ENCODE results near the gene NSUN7.
"Not testable (repeated sequence)": the region's sequence is repeated elsewhere in the genome, so short reads cannot be mapped to it uniquely, and the experiment has no call there.

NSUN7 gene, protein sequence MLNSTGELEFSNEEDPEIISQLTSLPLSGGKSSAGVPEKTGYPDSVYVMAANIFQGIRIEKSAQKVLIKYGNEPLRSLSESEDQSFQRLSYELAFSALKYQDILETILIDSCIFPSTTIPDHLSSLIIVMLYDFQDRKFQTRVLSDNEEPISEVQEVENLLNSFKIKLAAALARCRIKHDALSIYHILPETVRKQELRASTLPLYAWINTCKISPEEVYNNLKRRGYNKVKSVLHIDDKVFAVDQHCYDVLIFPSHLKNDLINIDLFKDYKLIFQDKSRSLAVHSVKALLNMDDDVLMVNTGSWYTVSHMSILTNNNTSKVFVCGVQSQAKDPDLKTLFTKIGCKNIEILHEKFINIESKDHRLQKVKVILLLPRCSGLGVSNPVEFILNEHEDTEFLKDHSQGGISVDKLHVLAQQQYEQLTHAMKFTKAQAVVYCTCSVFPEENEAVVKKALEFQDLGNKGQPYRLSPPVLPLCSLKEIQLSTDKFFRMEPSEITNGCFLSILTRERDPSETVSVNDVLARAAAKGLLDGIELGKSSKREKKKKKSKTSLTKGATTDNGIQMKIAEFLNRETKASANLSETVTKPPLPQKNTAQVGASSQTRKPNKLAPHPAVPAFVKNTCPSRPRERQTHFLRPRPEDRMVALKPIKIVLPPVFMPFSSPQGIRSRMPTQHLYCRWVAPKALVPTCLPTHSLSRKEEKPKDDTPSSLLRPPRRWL

DNA sequence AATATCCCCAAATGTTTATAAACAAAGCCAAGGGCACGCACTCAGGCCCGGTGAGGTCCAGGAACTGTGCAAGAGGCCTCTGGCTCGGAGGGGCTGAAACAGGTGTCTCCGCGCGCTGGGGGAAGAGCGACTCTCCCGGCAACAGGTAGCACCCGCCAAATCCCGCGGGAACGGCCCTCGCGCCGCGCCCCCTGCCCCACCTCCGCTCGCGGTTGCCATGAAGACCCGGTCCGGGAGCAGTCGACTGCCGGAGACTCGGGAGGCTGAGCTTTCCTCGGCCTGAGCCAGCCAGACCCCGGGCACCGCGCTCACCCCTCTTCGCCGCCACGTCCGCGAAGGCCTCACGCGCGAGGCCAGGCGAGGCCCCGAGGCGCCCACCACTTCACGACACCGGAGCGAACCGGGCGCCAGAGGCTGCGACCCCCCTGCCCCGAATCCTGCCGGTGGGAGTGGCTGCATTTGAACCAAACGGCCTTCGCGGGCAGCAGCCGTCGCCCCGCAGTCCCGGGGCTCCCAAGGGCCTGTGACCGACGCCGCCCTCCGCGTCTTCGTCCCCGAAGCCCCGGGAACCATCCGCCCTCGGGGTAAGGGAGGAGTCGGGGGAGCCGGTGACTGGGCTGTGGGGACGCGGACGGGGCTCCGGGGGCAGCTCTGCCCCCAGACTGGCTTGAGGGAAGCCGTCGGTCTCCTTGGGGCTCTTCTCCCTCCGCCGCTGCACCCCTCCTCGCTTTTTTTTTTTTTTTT is at the start of gene NSUN7:
TSS of gene NSUN7 (plus strand) at position 239 of the 744 bp plus-strand sequence. CDS start 739 bp downstream, outside the sequence.
- no peak for DNase-seq

- no peak for DNase-seq
These were observed 47.5 kb upstream of the NSUN7 start for GRCh38 chr4:40702137-40702799.

DNA sequence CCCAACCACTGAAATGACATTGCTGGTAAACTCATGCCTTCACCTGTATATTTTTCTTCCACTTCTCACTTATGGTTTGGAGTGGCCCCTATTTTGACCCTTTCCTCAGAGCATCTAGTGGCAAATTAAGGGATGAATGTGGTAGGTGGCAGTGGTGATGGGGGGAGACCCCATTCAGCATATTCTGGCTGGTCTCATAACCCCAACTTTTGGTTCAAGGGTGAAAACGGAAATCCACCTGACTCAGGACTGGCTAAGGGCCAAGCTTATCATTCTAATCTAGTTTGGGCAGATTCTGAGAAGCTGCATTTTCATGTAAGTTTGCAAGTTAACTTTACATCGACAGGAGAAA is 47.0 kb upstream of the NSUN7 start:
- DNase-seq = no peak

- DNase-seq = no peak
These were observed 45.7 kb upstream of the NSUN7 start for GRCh38 chr4:40704073-40704472.

DNA sequence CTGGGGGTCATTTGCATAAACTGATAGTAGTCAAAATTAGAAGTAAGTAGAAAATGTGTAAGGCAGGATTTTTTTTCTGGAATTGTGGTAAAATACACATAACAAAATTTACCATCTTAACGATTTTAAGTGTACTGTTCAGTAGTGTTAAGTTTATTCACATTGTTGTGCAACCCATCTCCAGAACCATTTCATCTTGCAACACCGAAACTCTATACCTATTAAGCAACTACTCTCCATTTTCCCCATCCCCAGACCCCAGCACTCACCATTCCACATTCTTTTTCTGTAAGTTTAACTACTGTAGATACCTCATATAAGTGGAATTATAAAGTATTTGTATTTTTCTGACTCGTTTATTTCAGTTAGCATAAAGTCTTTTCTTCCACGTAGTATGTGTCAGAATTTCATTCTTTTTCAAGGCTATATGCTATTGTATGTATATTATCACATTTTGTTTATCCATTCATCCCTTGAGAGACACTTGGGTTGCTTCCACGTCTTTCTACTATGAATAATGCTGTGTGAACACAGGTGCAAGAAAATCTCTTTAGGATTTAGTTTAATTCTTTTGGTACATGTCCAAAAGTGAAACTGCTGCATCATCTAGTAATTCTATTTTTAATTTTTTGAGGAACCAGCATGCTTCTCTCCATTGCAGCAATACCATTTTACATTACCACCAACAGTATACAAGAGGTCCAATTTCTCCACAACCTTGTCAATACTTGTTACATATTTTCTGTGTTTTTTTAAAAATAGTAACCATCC is 39.1 kb upstream of the NSUN7 start:
- DNase-seq = no peak

GRCh38 chr4:40713001-40713400 is 36.8 kb upstream of the NSUN7 start:
- DNase-seq = not testable (repeated sequence)

DNA sequence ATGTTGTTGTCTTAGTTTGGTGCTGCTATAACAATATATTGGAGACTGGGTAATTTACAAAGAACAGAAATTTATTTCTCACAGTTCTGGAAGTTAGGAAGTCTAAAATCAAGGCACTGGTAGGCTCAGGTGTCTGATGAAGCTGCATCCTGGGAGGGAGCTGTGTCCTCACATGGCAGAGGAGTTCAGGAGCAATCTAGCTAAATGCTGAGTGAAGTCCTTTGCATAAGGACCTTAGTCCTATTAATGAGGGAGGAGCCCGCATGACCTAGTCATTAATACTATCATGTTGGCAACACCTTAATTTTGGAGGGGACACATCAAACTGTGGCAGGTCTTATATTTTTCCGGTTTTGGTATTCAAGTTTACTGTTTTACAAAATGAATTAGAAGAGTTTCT is 36.0 kb upstream of the NSUN7 start:
- no peak for DNase-seq

- no peak for DNase-seq
These were observed 31.2 kb upstream of the NSUN7 start for GRCh38 chr4:40718586-40718985.

DNA sequence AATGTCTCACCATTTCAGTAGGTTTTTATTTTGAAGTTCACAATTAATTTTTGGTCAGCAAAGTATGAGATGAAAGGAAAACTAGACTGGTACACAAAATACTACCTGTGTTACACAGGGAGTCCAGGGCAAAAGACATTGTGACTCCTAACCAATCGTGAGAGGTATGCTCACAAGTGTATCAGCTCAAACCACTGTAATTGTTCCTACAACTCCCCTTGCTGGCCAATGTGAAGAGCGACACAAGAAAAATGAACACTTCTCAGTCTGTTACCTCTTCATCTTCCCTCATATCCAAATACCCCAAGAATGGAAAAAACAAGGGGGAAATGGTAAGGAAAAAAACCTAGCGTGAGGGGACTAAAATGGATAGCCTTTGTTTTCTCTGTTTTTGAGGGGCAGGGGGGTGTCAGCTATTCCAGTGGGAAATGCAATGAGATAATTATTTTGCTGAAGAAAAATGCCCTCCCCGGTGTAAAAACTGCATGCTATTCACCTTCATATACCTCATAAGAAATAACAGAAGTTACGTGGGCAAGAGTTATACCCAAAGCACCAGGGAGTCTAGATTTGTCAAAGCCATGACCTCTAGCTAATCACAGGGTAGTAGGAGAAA is 30.6 kb upstream of the NSUN7 start:
- DNase-seq = no peak

- no peak for DNase-seq
These were observed 29.4 kb upstream of the NSUN7 start for GRCh38 chr4:40720351-40720750.

DNA sequence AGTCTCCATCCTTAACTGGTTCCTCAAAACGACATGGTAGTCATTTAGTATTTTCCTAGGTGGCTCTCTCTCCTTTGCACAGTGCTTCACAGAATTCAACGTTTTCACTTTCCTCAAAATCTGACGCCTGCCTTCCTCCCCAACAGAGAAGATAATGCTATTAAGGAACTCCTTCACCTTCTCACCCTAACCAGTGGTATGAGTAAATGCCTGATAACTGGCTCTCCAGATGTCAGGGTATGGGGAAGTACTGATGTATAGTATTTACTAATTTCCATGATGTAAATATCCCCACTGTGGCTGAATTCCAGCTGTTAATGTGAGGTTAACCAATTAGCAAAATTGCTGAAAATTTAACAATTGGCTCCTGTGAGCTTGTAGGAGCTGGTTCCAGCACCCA is 28.8 kb upstream of the NSUN7 start:
- DNase-seq = no peak

DNA sequence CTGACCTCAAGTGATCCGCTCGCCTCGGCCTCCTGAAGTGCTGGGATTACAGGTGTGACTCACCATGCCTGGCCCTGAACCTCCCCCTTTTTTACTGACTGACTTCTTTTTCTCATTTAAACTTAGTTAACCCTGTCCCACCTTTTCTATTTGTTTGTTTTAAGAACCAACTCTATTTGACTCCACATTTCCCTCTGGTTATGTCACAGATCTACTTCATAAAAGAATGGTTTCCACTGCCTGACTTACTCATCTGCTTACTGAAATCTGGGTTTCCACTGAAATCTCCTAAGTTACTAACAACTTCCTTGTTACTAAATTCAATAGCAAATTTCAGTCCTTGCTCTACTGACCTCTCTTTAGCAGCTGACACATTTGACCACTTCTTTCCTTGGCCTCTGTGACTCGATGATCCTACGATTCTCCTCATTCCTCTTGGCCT is 28.0 kb upstream of the NSUN7 start:
- no peak for DNase-seq

DNA sequence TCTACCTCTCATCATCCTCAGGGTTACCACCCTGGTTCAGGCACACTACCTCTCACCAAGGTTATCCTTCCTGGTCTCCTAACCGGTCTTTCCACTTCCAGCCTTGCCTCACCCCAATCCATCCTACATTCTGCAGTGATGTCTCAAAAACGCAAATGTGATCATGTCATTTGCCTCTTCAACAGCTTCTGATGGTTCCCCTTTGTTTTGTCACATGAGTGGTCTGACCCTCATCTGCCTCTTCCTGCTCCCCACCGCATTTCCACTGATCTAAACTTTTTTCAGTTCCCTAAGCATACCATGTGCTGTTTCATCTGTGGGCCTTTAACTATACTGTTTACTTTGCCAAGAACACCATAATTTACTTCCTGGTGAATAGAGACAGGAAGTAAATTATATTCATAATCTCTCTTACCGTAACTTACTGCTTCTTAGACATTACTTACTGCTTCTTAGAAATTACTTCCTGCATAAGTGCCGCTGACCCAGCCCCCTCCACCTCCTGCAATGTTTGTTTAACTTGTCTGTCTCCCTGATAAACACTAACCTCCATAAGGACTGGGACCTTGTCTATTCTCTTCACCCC is 27.1 kb upstream of the NSUN7 start:
- no peak for DNase-seq

DNA sequence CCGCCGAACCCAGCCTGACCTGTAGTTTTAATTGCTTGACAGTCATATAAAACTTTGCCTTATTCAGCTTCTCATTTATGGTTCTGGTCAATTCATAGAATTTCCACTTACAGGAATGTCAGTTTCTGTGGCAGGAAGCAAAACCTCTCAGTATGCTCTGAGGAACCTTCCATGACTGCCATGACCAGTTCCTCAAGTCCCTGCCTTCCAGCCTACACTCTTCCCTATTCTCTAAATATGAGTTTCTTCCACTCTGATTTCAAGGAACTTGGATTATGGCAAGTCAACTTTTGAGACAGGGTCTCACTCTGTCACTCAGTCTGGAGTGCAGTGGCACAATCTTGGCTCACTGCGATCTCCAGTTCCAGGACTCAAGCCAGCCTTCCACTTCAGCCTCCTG is 26.0 kb upstream of the NSUN7 start:
- DNase-seq = no peak

GRCh38 chr4:40728333-40728732 is 21.4 kb upstream of the NSUN7 start:
- no peak for DNase-seq

GRCh38 chr4:40729555-40729954 is 20.2 kb upstream of the NSUN7 start:
- DNase-seq = no peak

- DNase-seq = no peak
These were observed 19.6 kb upstream of the NSUN7 start for GRCh38 chr4:40730091-40730679.

GRCh38 chr4:40731361-40731760 is 18.4 kb upstream of the NSUN7 start:
- no peak for DNase-seq

DNA sequence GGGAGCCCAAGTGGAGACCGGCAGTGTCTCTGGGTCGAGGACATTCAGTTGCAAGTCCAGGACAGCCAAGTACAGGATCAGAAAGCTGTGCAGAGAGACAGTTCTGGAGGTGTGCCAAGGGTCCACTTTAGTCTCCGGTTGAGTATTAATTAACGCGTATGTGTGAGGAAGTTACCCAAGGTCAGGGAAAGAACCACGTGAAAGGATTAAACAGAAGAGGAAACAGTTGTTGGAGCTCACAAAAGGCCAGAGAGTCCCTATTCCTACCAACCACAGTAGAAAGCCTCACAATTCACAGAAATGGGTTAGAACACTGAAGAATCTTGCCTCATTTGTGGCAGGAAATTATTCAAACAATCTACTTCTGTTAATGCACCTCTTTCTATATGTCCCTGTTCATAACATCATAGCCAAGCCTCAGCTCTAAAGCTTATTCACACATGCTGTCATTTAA is 17.9 kb upstream of the NSUN7 start:
- DNase-seq = no peak

- DNase-seq = no peak
These were observed 16.0 kb upstream of the NSUN7 start for GRCh38 chr4:40733752-40734151.

- DNase-seq = no peak
These were observed 15.3 kb upstream of the NSUN7 start for GRCh38 chr4:40734497-40734896.

Measured in activated effector memory CD4-positive, alpha-beta T cell treated with Interleukin-2 at 50 U/mL for 16 hours (primary cell).